Mammary epithelial cell (primary cell): ENCODE data around the gene NPFF.

Source experiments
- CTCF ChIP-seq, 2 donors: IDR thresholded peaks in 1 of 2; conservative IDR thresholded peaks in 1 of 2; 2 replicates each; pipeline ENCODE4 v1.5.1; 2011 to 2012; ENCODE audit warnings: inconsistent platforms in 2 of 2, low read length in 2 of 2, mild to moderate bottlenecking in 2 of 2, control low read depth in 1 of 2, low read depth in 1 of 2; ENCODE audit not compliant: insufficient read depth in 1 of 2; ENCODE audit errors: extremely low read depth in 1 of 2
- EZH2 ChIP-seq: IDR thresholded peaks from 2 replicates; pipeline ENCODE4 v1.6.1; 2012; ENCODE audit warnings: low read length, inconsistent platforms, borderline replicate concordance

- TF ChIP-seq CTCF (conservative IDR thresholded peaks at IDR 0.05 in 1 of 2, IDR thresholded peaks at IDR 0.05 in 1 of 2; ENCODE audit: extremely low read depth in 1 of 2, insufficient read depth in 1 of 2, low read depth in 1 of 2, low read length in 2 of 2) (no peak), EZH2 (no peak)
These were observed 39.4 kb downstream of the NPFF start for GRCh38 chr12:53467880-53468279.
